Measurements from ENCODE around the gene PCDHA7.
"Not testable (repeated sequence)": the region's sequence is repeated elsewhere in the genome, so short reads cannot be mapped to it uniquely, and the experiment has no call there.

The PCDHA7 gene

GRCh38 chr5:140808889-140809291 is 25.2 kb upstream of the PCDHA7 start:
- H3K4me3 ChIP-seq (ENCODE audit: low read depth, low read length) = no peak overlapping the region
- H3K4me2 ChIP-seq (ENCODE audit: low read length) = no peak overlapping the region
- no peaks in the 10 kb centered on the region for H3K4me1 ChIP-seq
- H3K9ac ChIP-seq = no peak overlapping the region
- H3K27me3 ChIP-seq (ENCODE audit: control insufficient read depth, insufficient read depth, low read length) = no peaks in the 10 kb centered on the region
- H3K9me3 ChIP-seq (ENCODE audit: control insufficient read depth, low read length) = no peaks in the 10 kb centered on the region
- H3K79me2 ChIP-seq = no peaks in the 10 kb centered on the region
- no peak overlapping the region for H2AFZ ChIP-seq
- no peaks in the 10 kb centered on the region for H3K36me3 ChIP-seq (ENCODE audit: control insufficient read depth, insufficient read depth, low read length)
- H3K27ac ChIP-seq = no peak overlapping the region
- no peak for TF ChIP-seq CTCF (IDR thresholded peaks at IDR 0.05)

GRCh38 chr5:140821375-140822280 is 12.4 kb upstream of the PCDHA7 start, which contains the start of gene PCDHA5:
Gene PCDHA5, plus strand, starts transcription at chr5:140821613.
- Histone ChIP-seq H2AFZ (no peak within 1 kb of the TSS), H3K79me2 (no peaks in the 10 kb centered on the region), H3K4me1 (no peaks in the 10 kb centered on the region), H3K27me3 (ENCODE audit: control insufficient read depth, insufficient read depth, low read length) (no peaks in the 10 kb centered on the region), H3K4me3 (ENCODE audit: low read depth, low read length) (no peak within 1 kb of the TSS), H3K9me3 (ENCODE audit: control insufficient read depth, low read length) (no peaks in the 10 kb centered on the region), H3K27ac (no peak within 1 kb of the TSS), H3K9ac (no peak within 1 kb of the TSS), H3K4me2 (ENCODE audit: low read length) (no peak within 1 kb of the TSS), H3K36me3 (ENCODE audit: control insufficient read depth, insufficient read depth, low read length) (no peaks in the 10 kb centered on the region)
- TF ChIP-seq CTCF (IDR thresholded peaks at IDR 0.05) = no peak

GRCh38 chr5:140822281-140822629 is 11.8 kb upstream of the PCDHA7 start:
- H3K9me3 ChIP-seq (ENCODE audit: control insufficient read depth, low read length) = no peaks in the 10 kb centered on the region
- H3K27me3 ChIP-seq (ENCODE audit: control insufficient read depth, insufficient read depth, low read length) = no peaks in the 10 kb centered on the region
- H3K36me3 ChIP-seq (ENCODE audit: control insufficient read depth, insufficient read depth, low read length) = no peaks in the 10 kb centered on the region
- no peak overlapping the region for H3K4me3 ChIP-seq (ENCODE audit: low read depth, low read length)
- no peak overlapping the region for H3K4me2 ChIP-seq (ENCODE audit: low read length)
- no peaks in the 10 kb centered on the region for H3K79me2 ChIP-seq
- H3K9ac ChIP-seq = no peak overlapping the region
- no peak overlapping the region for H2AFZ ChIP-seq
- H3K4me1 ChIP-seq = no peaks in the 10 kb centered on the region
- H3K27ac ChIP-seq = no peak overlapping the region
- TF ChIP-seq CTCF (IDR thresholded peaks at IDR 0.05) = no peak

GRCh38 chr5:140822969-140823368 is 11.1 kb upstream of the PCDHA7 start:
- not testable (repeated sequence) for H3K36me3 ChIP-seq (ENCODE audit: control insufficient read depth, insufficient read depth, low read length); H2AFZ ChIP-seq; H3K27ac ChIP-seq; H3K4me1 ChIP-seq; H3K79me2 ChIP-seq; H3K9me3 ChIP-seq (ENCODE audit: control insufficient read depth, low read length); H3K4me2 ChIP-seq (ENCODE audit: low read length); H3K27me3 ChIP-seq (ENCODE audit: control insufficient read depth, insufficient read depth, low read length); H3K9ac ChIP-seq; H3K4me3 ChIP-seq (ENCODE audit: low read depth, low read length)

- Histone ChIP-seq H3K4me2 (ENCODE audit: low read length) (no peak overlapping the region), H3K9ac (no peak overlapping the region), H3K4me3 (ENCODE audit: low read depth, low read length) (no peak overlapping the region), H3K9me3 (ENCODE audit: control insufficient read depth, low read length) (peaks cover 1% of the 10 kb centered on the region), H3K79me2 (no peaks in the 10 kb centered on the region), H3K27ac (no peak overlapping the region), H2AFZ (no peak overlapping the region), H3K27me3 (ENCODE audit: control insufficient read depth, insufficient read depth, low read length) (no peaks in the 10 kb centered on the region), H3K36me3 (ENCODE audit: control insufficient read depth, insufficient read depth, low read length) (no peaks in the 10 kb centered on the region), H3K4me1 (no peaks in the 10 kb centered on the region)
- TF ChIP-seq CTCF (IDR thresholded peaks at IDR 0.05) = no peak
Observed at GRCh38 chr5:140823475-140823874, 10.6 kb upstream of the PCDHA7 start.
